ENCODE data around the gene TIGD3.
A peak's percentile ranks its signal among the peaks of the same experiment; 100 is the strongest.

Gene TIGD3

DNA sequence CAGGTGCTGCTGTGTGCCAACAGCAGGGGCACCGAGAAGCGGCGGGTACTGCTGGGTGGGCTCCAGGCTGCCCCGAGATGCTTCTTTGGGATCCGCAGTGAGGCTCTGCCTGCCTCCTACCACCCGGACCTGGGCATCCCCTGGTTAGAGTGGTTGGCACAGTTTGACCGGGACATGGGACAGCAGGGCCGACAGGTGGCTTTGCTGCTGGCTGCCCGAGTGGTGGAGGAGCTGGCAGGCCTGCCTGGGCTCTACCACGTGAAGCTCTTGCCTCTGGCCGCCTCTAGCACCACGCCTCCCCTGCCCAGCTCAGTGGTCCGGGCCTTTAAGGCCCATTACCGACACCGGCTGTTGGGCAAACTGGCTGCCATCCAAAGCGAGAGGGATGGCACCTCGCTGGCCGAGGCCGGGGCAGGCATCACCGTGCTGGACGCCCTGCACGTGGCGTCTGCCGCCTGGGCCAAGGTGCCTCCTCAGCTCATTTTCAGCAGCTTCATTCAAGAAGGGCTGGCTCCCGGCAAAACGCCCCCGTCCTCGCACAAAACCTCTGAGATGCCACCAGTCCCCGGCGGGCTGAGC, 1.9 kb downstream of the TIGD3 start:
- no peak for FAIRE-seq
- TF ChIP-seq, protein P1, sequence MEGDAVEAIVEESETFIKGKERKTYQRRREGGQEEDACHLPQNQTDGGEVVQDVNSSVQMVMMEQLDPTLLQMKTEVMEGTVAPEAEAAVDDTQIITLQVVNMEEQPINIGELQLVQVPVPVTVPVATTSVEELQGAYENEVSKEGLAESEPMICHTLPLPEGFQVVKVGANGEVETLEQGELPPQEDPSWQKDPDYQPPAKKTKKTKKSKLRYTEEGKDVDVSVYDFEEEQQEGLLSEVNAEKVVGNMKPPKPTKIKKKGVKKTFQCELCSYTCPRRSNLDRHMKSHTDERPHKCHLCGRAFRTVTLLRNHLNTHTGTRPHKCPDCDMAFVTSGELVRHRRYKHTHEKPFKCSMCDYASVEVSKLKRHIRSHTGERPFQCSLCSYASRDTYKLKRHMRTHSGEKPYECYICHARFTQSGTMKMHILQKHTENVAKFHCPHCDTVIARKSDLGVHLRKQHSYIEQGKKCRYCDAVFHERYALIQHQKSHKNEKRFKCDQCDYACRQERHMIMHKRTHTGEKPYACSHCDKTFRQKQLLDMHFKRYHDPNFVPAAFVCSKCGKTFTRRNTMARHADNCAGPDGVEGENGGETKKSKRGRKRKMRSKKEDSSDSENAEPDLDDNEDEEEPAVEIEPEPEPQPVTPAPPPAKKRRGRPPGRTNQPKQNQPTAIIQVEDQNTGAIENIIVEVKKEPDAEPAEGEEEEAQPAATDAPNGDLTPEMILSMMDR (IDR thresholded peaks at IDR 0.05; ENCODE audit: insufficient read depth, missing control alignments) = no peak
- DNase-seq (ENCODE audit: insufficient read length, low spot score) = no peak

DNA sequence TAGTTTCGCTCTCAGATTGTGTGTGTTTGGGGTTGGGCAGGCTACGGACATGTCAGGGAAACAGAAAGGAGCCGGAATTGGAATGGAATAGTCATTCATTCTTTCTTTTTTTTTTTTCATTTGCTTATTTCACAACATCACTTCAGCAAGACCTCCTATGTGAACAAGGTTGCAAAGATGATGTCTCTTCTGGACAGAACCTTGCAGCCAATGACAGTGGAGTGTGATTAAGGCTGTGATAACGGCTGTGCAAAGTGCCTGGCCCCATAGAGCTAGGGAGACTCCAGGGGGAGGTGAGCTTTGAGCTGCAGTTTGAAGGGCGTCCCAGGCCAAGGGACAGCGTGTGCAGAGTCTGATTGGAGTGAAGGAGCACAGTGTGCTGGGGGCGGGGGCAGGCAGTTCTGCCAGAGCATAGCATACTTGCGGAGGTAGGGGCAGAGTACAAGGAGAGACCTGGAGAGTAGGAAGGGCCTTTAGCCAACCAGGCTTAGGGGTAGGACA, 3.4 kb downstream of the TIGD3 start:
- DNase-seq (ENCODE audit: insufficient read length, low spot score) (no peak), FAIRE-seq (no peak)
- TF ChIP-seq, protein P1 (IDR thresholded peaks at IDR 0.05; ENCODE audit: insufficient read depth, missing control alignments) = no peak

DNA sequence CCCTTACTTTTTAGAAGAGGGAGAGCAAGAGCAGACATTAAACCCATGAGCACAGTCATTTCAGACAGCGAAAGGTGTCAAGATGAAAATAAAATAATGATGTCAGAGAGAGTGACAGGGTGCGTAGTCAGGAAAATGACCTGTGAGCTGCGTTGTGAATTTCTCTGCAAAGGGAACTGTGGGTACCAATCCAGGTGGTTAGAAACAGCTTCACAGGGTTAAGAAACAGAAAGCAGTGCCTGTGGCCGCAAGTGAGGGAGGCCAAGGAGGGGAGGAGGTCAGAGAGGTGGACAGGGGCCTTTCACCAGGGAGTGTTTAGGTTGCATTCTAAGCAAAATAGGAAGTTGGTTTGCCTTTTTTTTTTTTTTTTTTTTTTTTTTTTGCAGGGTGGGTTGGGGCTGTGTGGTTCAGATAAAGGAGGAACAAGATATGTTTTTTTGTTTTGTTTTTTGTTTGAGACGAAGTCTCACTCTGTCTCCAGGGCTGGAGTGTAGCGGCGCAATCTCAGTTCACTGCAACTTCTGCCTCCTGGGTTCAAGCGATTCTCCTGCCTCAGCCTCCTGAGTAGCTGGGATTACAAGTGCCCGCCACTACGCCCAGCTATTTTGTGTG, 7.9 kb downstream of the TIGD3 start:
- TF ChIP-seq, protein P1 (IDR thresholded peaks at IDR 0.05; ENCODE audit: insufficient read depth, missing control alignments) = no peak
- FAIRE-seq (no peak), DNase-seq (ENCODE audit: insufficient read length, low spot score) (no peak)

DNA sequence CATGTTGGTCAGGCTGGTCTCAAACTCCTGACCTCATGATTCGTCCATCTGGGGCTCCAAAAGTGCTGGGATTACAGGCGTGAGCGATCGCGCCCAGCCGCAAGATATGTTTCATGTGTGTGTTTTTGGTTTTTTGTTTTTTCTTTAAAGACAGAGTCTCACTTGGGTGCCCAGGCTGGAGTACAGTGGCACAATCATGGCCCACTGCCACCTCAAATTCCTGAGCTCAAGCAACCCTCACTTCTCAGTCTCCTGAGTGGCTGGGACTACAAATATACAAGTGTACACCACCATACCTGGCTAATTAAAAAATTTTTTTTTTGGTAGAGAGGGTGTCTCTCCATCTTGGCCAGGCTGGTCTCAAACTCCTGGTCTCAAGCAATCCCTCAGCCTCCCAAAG, 8.4 kb downstream of the TIGD3 start:
- FAIRE-seq = no peak
- TF ChIP-seq, protein P1 (IDR thresholded peaks at IDR 0.05; ENCODE audit: insufficient read depth, missing control alignments) = no peak
- no peak for DNase-seq (ENCODE audit: insufficient read length, low spot score)

DNA sequence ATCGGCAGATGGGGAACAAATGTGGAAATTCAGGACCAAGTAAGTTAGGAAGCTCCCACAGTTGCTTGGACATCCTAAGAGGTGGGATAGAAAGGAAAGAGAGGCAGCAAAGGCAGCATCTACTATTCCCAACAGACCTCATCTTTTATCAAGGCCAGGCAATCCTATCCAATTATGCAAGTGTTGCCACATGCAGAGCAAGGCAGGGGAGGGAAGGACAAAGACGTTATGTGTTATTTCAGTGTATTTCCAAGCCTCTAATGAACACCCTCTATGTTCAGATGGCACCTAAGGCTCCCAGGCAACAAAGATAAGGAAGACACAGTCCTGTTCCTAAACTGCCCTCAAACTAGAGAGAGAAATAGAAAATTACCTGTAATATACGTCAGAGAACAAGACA, 9.2 kb downstream of the TIGD3 start:
- FAIRE-seq = no peak
- TF ChIP-seq, protein P1 (IDR thresholded peaks at IDR 0.05; ENCODE audit: insufficient read depth, missing control alignments) = no peak

DNA sequence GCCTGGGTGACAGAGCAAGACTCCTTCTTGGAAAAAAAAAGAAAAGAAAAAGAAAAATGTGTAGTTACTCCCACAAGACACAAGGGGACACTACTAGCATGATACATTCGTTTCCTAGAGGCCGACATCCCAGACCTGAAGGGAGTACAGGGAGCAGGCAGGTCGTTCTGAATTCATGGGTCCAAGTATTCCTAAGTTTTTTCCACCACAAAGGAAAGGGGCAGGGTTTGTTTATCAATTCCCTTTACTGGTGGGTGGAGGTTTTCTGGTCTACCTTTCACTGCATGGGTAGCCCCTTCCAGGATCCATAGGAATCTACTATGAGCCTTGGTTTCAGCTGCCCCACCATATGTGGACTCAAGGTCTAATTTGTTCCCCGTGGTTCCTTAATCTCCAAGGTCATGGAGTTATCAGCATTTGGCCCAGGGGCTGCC, 11.8 kb downstream of the TIGD3 start:
- DNase-seq (ENCODE audit: insufficient read length, low spot score) = peak; percentile 87
- TF ChIP-seq, protein P1 (IDR thresholded peaks at IDR 0.05; ENCODE audit: insufficient read depth, missing control alignments) = peak; percentile 76
- no peak for FAIRE-seq

More for the DNA sequence above, 9.2 kb downstream of the TIGD3 start:
- no peak for DNase-seq (ENCODE audit: insufficient read length, low spot score)

DNA sequence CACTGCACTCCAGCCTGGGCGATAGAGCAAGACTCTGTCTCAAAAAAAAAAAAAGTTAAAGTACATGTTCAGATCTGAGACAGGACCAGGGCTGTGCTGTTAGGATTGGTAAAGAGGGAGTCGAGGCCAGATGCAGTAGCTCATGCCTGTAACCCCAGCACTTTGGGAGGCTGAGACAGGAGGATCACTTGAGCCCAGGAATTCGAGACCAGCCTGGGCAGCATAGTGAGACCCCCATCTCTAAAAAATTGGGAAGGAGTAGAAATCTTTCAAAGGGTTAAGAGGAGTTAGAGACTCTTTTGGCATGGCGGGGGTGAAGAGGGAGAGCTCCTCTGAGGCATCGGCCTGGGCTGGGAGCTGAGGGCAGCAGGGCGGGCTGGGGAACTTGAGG, 16.1 kb downstream of the TIGD3 start:
- TF ChIP-seq, protein P1 (IDR thresholded peaks at IDR 0.05; ENCODE audit: insufficient read depth, missing control alignments) = no peak
- DNase-seq (ENCODE audit: insufficient read length, low spot score) = no peak
- FAIRE-seq = no peak

Data from D721Med (cell line).